Mammary epithelial cell (primary cell): ENCODE results near the gene NTPCR.

Experiments used
- EZH2 ChIP-seq: IDR thresholded peaks from 2 replicates; pipeline ENCODE4 v1.6.1; 2012; ENCODE audit warnings: low read length, inconsistent platforms, borderline replicate concordance
- TF ChIP-seq, protein P1 (sequence below), 2 donors: IDR thresholded peaks in 1 of 2; conservative IDR thresholded peaks in 1 of 2; 2 replicates each; pipeline ENCODE4 v1.5.1; 2011 to 2012; ENCODE audit warnings: inconsistent platforms in 2 of 2, low read length in 2 of 2, mild to moderate bottlenecking in 2 of 2, control low read depth in 1 of 2, low read depth in 1 of 2; ENCODE audit not compliant: insufficient read depth in 1 of 2; ENCODE audit errors: extremely low read depth in 1 of 2

DNA sequence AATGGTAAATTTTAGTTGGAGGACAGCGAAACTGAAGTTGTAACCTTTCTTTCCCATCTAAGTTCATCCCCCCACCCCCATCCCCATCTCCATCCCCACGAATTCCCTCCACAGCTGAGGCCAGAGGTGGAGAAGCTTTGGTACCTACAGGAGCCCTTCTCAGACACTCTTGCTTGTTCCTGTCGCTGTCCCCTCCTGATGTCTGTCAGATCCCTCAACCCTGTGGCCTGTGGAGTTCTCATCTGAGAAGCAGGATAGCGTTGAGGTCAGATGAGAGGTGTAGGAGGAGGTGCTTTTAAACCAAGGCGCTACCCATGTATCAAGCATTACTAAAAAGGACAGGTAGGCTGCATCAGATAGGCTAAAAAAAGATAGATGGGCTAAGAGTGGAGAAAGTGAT, 769 bp downstream of the NTPCR start:
- TF ChIP-seq EZH2 = no peak
- TF ChIP-seq, protein P1, sequence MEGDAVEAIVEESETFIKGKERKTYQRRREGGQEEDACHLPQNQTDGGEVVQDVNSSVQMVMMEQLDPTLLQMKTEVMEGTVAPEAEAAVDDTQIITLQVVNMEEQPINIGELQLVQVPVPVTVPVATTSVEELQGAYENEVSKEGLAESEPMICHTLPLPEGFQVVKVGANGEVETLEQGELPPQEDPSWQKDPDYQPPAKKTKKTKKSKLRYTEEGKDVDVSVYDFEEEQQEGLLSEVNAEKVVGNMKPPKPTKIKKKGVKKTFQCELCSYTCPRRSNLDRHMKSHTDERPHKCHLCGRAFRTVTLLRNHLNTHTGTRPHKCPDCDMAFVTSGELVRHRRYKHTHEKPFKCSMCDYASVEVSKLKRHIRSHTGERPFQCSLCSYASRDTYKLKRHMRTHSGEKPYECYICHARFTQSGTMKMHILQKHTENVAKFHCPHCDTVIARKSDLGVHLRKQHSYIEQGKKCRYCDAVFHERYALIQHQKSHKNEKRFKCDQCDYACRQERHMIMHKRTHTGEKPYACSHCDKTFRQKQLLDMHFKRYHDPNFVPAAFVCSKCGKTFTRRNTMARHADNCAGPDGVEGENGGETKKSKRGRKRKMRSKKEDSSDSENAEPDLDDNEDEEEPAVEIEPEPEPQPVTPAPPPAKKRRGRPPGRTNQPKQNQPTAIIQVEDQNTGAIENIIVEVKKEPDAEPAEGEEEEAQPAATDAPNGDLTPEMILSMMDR (conservative IDR thresholded peaks at IDR 0.05 in 1 of 2, IDR thresholded peaks at IDR 0.05 in 1 of 2; ENCODE audit: extremely low read depth in 1 of 2, insufficient read depth in 1 of 2, low read depth in 1 of 2, low read length in 2 of 2) = no peak
